H1 (cell line): ENCODE data around the gene RNMT. TPM values are rescaled to one million over a fixed set of nuclear protein-coding genes. Genes with fewer than 3 reads are reported as not detected.
"Not testable (repeated sequence)": the region's sequence is repeated elsewhere in the genome, so short reads cannot be mapped to it uniquely, and the experiment has no call there.

Experiments
- CTCF ChIA-PET: fragments of 300-600 bp; sonication (Branson Sonifier 250); formaldehyde crosslinking; loops from one replicate; lab custom pipeline; 2021; ENCODE audit not compliant: partially characterized antibody; lab: Charles Lee
- POLR2A ChIA-PET: fragments of 300-600 bp; sonication (Branson Sonifier 250); formaldehyde crosslinking; loops from one replicate; lab custom pipeline; 2021; ENCODE audit warnings: inconsistent platforms; ENCODE audit not compliant: partially characterized antibody; lab: Charles Lee
- DNase-seq, 2 experiments: peaks; one replicate each; pipeline versions ENCODE4 v3.0.0 to v3.0.0-alpha.2; 2010 to 2022; ENCODE audit warnings: low spot score in 2 of 2, low read depth in 1 of 2, mixed read lengths in 1 of 2
- FAIRE-seq: peaks from 2 replicates; lab custom pipeline; 2011; peaks lifted over from hg19 to GRCh38; lab: Jason Lieb, UNC
- H2AFZ ChIP-seq: 2 replicates; pipeline ENCODE4 v1.8.1; 2012; ENCODE audit warnings: low read length, inconsistent platforms
- H2AK5ac ChIP-seq: 2 replicates; pipeline ENCODE4 v1.6.1; 2013; ENCODE audit warnings: low read depth, low read length
- H2BK120ac ChIP-seq: replicated peaks from 2 replicates; pipeline ENCODE3; 2013; ENCODE audit warnings: low read depth, low read length, inconsistent platforms
- H2BK12ac ChIP-seq: 2 replicates; pipeline ENCODE4 v1.6.1; 2013; ENCODE audit warnings: low read depth, low read length
- H2BK15ac ChIP-seq: 2 replicates; pipeline ENCODE4 v1.6.1; 2013; ENCODE audit warnings: low read length
- H2BK20ac ChIP-seq: 2 replicates; pipeline ENCODE4 v1.6.1; 2013; ENCODE audit warnings: low read length
- H2BK5ac ChIP-seq: 2 replicates; pipeline ENCODE4 v1.6.1; 2013; ENCODE audit warnings: low read depth, low read length
- H3K14ac ChIP-seq: 2 replicates; pipeline ENCODE4 v1.6.1; 2013; ENCODE audit warnings: inconsistent platforms; ENCODE audit not compliant: insufficient read length
- H3K18ac ChIP-seq: 2 replicates; pipeline ENCODE4 v1.6.1; 2013; ENCODE audit warnings: low read length; ENCODE audit errors: extremely low read depth
- H3K23ac ChIP-seq: 2 replicates; pipeline ENCODE4 v1.6.1; 2013; ENCODE audit warnings: inconsistent platforms; ENCODE audit not compliant: insufficient read length
- H3K23me2 ChIP-seq: 2 replicates; pipeline ENCODE4 v1.6.1; 2013; ENCODE audit warnings: low read depth, low read length
- H3K27ac ChIP-seq: 2 replicates; pipeline ENCODE4 v1.6.1; 2011; ENCODE audit warnings: low read depth, low read length, inconsistent platforms
- H3K27me3 ChIP-seq, 4 experiments: replicated peaks in 1 of 4; 1 replicate in 1 of 4; 2 replicates in 3 of 4; pipeline versions ENCODE4 v1.6.1 to v1.8.1; 2011 to 2013; ENCODE audit warnings: low read length in 3 of 4, mild to moderate bottlenecking in 3 of 4, inconsistent platforms in 2 of 4, mixed read lengths in 2 of 4, moderate library complexity in 1 of 4; ENCODE audit not compliant: control insufficient read depth in 3 of 4, insufficient read depth in 3 of 4; ENCODE audit errors: extremely low read depth in 1 of 4
- H3K36me3 ChIP-seq, 4 experiments: 2 replicates each; pipeline versions ENCODE4 v1.6.1 to v1.8.1; 2011 to 2013; ENCODE audit warnings: mild to moderate bottlenecking in 4 of 4, low read length in 3 of 4, moderate library complexity in 2 of 4, control low read depth in 1 of 4, inconsistent platforms in 1 of 4; ENCODE audit not compliant: insufficient read depth in 4 of 4, control insufficient read depth in 2 of 4
- H3K4ac ChIP-seq: replicated peaks from 2 replicates; pipeline ENCODE3; 2013; ENCODE audit warnings: low read length, low read depth, mixed read lengths, inconsistent platforms; ENCODE audit not compliant: insufficient read length
- H3K4me1 ChIP-seq, 4 experiments: replicated peaks in 1 of 4; 1 replicate in 1 of 4; 2 replicates in 3 of 4; pipeline versions ENCODE4 v1.6.1 to v1.8.1; 2011 to 2013; ENCODE audit warnings: low read length in 3 of 4, inconsistent platforms in 2 of 4, mixed read lengths in 1 of 4; ENCODE audit not compliant: insufficient read depth in 4 of 4, control insufficient read depth in 3 of 4
- H3K4me2 ChIP-seq, 2 experiments: 2 replicates each; pipeline versions ENCODE4 v1.6.1 to v1.8.1; 2011 to 2013; ENCODE audit warnings: low read depth in 2 of 2, low read length in 2 of 2, control low read depth in 1 of 2, inconsistent platforms in 1 of 2, mild to moderate bottlenecking in 1 of 2; ENCODE audit not compliant: insufficient read depth in 1 of 2
- H3K4me3 ChIP-seq, 4 experiments: fragments of 200-600, 300-600 bp in 1 of 4; sonication (generic), shearing (Covaris generic), sonication (Bioruptor Twin) in 1 of 4; 2 replicates each; pipeline versions ENCODE4 v1.5.1 to v1.8.1; 2011 to 2016; ENCODE audit warnings: low read length in 4 of 4, low read depth in 3 of 4, control low read depth in 2 of 4, inconsistent platforms in 2 of 4, mild to moderate bottlenecking in 2 of 4, mixed read lengths in 1 of 4, moderate library complexity in 1 of 4; ENCODE audit not compliant: insufficient read depth in 2 of 4; ENCODE audit errors: extremely low read depth in 1 of 4
- H3K56ac ChIP-seq: replicated peaks from 2 replicates; pipeline ENCODE3; 2013; ENCODE audit warnings: low read depth, mild to moderate bottlenecking, mixed read lengths, low read length, inconsistent platforms; ENCODE audit not compliant: insufficient read length
- H3K79me1 ChIP-seq: 2 replicates; pipeline ENCODE4 v1.6.1; 2013; ENCODE audit warnings: low read depth, low read length, control low read depth
- H3K79me2 ChIP-seq, 2 experiments: 2 replicates each; pipeline versions ENCODE4 v1.6.1 to v1.8.1; 2012 to 2013; ENCODE audit warnings: low read length in 2 of 2, mild to moderate bottlenecking in 2 of 2, inconsistent platforms in 1 of 2; ENCODE audit not compliant: insufficient read depth in 2 of 2, control insufficient read depth in 1 of 2
- H3K9ac ChIP-seq, 4 experiments: replicated peaks in 1 of 4; 1 replicate in 1 of 4; 2 replicates in 3 of 4; pipeline versions ENCODE4 v1.6.1 to v1.8.1; 2011 to 2013; ENCODE audit warnings: low read depth in 3 of 4, low read length in 3 of 4, control low read depth in 2 of 4, mild to moderate bottlenecking in 2 of 4, moderate library complexity in 2 of 4, inconsistent platforms in 1 of 4; ENCODE audit errors: extremely low read depth in 1 of 4
- H3K9me3 ChIP-seq, 2 experiments: 2 replicates each; pipeline versions ENCODE4 v1.6.1 to v1.8.1; 2012 to 2013; ENCODE audit warnings: mild to moderate bottlenecking in 2 of 2, moderate library complexity in 2 of 2, control low read depth in 1 of 2, inconsistent platforms in 1 of 2, low read depth in 1 of 2, low read length in 1 of 2, mixed read lengths in 1 of 2; ENCODE audit not compliant: insufficient read depth in 2 of 2
- H4K20me1 ChIP-seq, 2 experiments: replicated peaks in 1 of 2; 2 replicates each; pipeline versions ENCODE3 to v1.8.1; 2011 to 2013; ENCODE audit warnings: inconsistent platforms in 2 of 2, low read length in 2 of 2, mild to moderate bottlenecking in 1 of 2; ENCODE audit not compliant: insufficient read depth in 2 of 2, control insufficient read depth in 1 of 2
- H4K5ac ChIP-seq: 2 replicates; pipeline ENCODE4 v1.6.1; 2013; ENCODE audit warnings: low read length, low read depth, mixed read lengths, inconsistent platforms; ENCODE audit not compliant: insufficient read length
- H4K8ac ChIP-seq: 2 replicates; pipeline ENCODE4 v1.8.0; 2013; ENCODE audit warnings: mild to moderate bottlenecking, moderate library complexity, low read length, inconsistent platforms; ENCODE audit not compliant: insufficient read depth; ENCODE audit errors: extremely low read depth
- H4K91ac ChIP-seq: replicated peaks from 2 replicates; pipeline ENCODE3; 2013; ENCODE audit warnings: low read length, mixed read lengths, inconsistent platforms; ENCODE audit not compliant: insufficient read length
- RBBP5 ChIP-seq: IDR thresholded peaks from 2 replicates; pipeline ENCODE4 v1.7.1; 2012; ENCODE audit warnings: low read depth, mild to moderate bottlenecking, inconsistent platforms, low read length, moderate library complexity, borderline replicate concordance
- ZNF274 ChIP-seq: IDR thresholded peaks from 2 replicates; pipeline ENCODE4 v1.7.0; 2012; ENCODE audit warnings: low read length, borderline replicate concordance; ENCODE audit errors: extremely low read depth
- WGBS, 2 experiments: shearing (Covaris generic) in 1 of 2; methylation state at CpG; one replicate each; pipeline versions ENCODE4 v1.1.6 to v1.1.7; 2013 to 2015; ENCODE audit warnings: low lambda C conversion rate in 2 of 2, mixed read lengths in 2 of 2, inconsistent platforms in 1 of 2, low coverage in 1 of 2, missing lambda C conversion rate in 1 of 2; ENCODE audit not compliant: insufficient replicate concordance in 2 of 2, insufficient coverage in 1 of 2, insufficient read length in 1 of 2; ENCODE audit errors: extremely low coverage in 1 of 2, missing lambda C conversion rate in 1 of 2; 5-methylcytosine and 5-hydroxymethylcytosine counted together
- polyA plus RNA-seq, 7 experiments: library from polyadenylated mRNA; depleted of rRNA in 3 of 7; stranded (reverse) in 5 of 7; unstranded in 2 of 7; fragments of >200 nt in 5 of 7; fragments of 200-250 nt in 2 of 7; gene quantifications; 1 replicate in 5 of 7; 2 replicates in 1 of 7; 4 replicates in 1 of 7; pipeline versions ENCODE4 v1.2.1 to v1.2.3, GENCODE V29; 2011 to 2013; ENCODE audit warnings: missing spikeins in 2 of 7, mixed read lengths in 2 of 7
- total RNA-seq: library from RNA; stranded (reverse); fragmentation: NEBNext Ultra II Directional; extraction: Animal tissue kit (Norgen Biotek cat#: 25700); gene quantifications from 2 replicates; pipeline ENCODE4 v1.2.1, GENCODE V29; 2021

Gene RNMT
- total and polyA plus RNA-seq, 2 of the 8 experiments (the other 6 are each of a cell fraction or from before 2014, with no cell fraction given): 25.3 to 63.5 TPM

GRCh38 chr18:13688191-13689136, 38.0 kb upstream of the RNMT start (continued):
- TF ChIP-seq RBBP5 (no peak), ZNF274 (no peak)

GRCh38 chr18:13690060-13690459, 36.4 kb upstream of the RNMT start:
- H2AFZ ChIP-seq, H4K8ac ChIP-seq, H3K23me2 ChIP-seq, POLR2A ChIA-PET, H4K91ac ChIP-seq, H3K36me3 ChIP-seq, H3K23ac ChIP-seq, H3K18ac ChIP-seq, H4K5ac ChIP-seq, H3K4ac ChIP-seq, H3K4me3 ChIP-seq, FAIRE-seq, H2BK12ac ChIP-seq, H3K9ac ChIP-seq, H2BK15ac ChIP-seq, H3K4me2 ChIP-seq, H3K79me1 ChIP-seq, H2BK5ac ChIP-seq, H3K9me3 ChIP-seq, H2BK120ac ChIP-seq, H3K4me1 ChIP-seq, H2AK5ac ChIP-seq, H3K27me3 ChIP-seq, H3K14ac ChIP-seq, H3K56ac ChIP-seq, H2BK20ac ChIP-seq, H4K20me1 ChIP-seq, H3K27ac ChIP-seq: not testable (repeated sequence)
- WGBS, 2 experiments: 90% methylated on average over 9 of the region's 9 CpGs; no CpG with 5 or more reads in 1 of the 2 experiments
- DNase-seq: peak in 1 of 2 experiments; percentile 46
- H3K79me2 ChIP-seq: peaks cover 5 to 41% of the 10 kb centered on the region in 2 experiments; a peak in 3 of 4 replicates
- CTCF ChIA-PET: interaction anchor here (0.6 to 1.5 kb wide), 3 partner anchors 9 to 687 kb away, joined by 3 to 6 read pairs (median 3); no protein-coding TSS in a partner anchor
